Measurements from ENCODE around the gene DOCK11. TPM values are rescaled to one million over a fixed set of nuclear protein-coding genes. Genes with fewer than 3 reads are reported as not detected.
"Not testable (repeated sequence)": the region's sequence is repeated elsewhere in the genome, so short reads cannot be mapped to it uniquely, and the experiment has no call there.

The DOCK11 gene
- 10 to 100 TPM; 57.1 to 63.1 TPM for total RNA-seq

DNA sequence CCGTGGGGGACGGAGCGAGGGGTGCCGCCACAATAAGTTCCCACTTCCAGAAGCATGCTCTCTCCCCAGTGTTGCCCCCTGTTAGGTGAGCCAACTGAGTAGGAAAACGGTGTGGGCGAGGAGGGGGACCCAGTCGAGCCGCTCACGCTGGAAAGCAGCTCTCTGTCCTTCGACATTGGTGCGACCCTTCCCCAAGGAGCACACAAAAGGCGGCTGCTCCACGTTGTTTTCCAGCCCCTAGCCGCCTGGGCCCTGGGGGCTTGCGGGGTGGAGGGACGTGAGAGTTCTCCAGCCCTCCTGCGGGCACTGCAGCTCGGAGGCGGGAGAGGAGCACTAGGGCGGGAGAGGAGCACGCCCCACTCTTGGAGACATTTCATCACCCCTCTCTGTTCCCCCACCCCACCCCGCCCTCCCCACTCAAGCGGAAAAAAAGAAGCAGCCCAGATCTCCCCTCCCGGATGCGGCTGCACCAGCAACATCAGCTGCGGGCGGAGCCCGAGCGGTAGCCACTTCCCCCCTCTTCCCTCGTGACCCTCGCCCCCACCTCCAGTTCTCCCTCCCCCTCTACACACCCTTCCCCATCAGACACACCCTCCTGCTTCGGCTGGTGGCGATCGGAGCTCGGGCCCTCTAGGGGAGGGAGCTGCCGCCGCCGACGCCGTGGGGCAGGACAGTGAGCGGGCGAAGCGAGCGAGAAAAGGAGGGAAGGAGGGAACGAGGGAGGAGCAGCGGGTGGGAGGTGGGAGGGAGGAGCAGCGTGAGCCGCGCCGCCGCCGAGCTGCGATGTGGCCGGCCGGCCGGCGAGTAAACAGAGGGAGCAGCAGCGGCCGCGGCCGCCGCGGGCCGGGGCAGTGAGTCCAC lies at the start of gene DOCK11:
DOCK11 (plus strand) TSS at position 755 of the 861 bp plus-strand sequence. CDS start 157 bp downstream, outside the sequence.
- Mint-ChIP-seq H3K4me3 (peak within 1 kb of the TSS; percentile 99), H3K27me3 (no peaks in the 10 kb centered on the region), H3K36me3 (peaks cover 12% of the 10 kb centered on the region), H3K27ac (peak within 1 kb of the TSS; percentile 99), H3K9me3 (ENCODE audit: low read depth) (no peaks in the 10 kb centered on the region), H3K4me1 (peaks cover 23% of the 10 kb centered on the region)
- CTCF ChIA-PET = interaction anchor here (0.9 to 3.9 kb wide), 6 partner anchors 11 to 106 kb away, joined by 3 to 20 read pairs (median 8); no protein-coding TSS in a partner anchor
- peak; percentile 76 for ATAC-seq
- DNase-seq = peak; percentile 91

DNA sequence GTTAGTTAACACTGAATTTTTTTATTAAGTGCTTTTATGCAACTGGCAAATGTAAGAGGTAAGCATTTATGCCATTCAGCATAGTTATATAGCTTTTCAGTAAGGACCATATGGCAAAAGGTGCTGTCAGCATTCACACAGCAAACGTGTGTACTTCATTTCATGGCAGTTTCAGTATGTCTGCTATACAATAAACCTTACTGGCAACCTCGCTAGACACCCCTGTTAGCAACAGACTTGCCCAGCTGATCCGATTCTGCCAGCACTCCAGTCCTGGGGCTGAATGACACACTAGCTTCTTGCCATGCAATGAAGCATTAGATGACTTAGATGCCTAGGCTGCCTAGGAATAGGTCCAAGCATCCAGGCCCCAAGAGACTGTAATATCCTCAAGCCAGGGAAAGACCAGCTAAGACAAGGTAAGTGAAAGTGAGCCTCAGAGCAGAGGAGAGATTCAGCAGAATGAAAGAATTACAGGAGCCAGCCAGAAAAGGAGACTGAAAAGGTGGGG lies 47.3 kb upstream of the DOCK11 start:
- Mint-ChIP-seq H3K9me3 (ENCODE audit: low read depth) (no peaks in the 10 kb centered on the region), H3K27ac (no peak overlapping the region), H3K27me3 (no peaks in the 10 kb centered on the region), H3K4me1 (no peaks in the 10 kb centered on the region), H3K36me3 (peaks cover 11% of the 10 kb centered on the region), H3K4me3 (no peak overlapping the region)
- ATAC-seq (no peak), DNase-seq (no peak)
- CTCF ChIA-PET = no interaction called here

DNA sequence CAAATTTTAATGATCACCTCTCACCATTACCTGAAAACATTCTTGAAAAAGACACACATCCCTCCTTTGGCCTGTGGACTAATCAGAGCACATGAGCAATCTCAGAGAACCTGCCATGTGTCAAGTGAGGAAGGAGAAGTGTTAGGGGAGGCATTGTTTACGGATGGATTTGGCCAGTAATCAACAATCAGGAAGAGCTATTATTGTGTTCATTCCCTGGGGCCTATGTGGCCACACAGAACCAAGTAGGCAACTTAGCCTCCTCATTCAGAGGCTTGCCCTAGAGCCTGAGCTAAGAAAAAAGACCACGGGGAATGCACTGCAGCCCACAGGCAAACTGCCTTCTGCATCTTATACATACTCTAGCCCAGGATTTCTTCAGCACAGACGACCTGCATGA lies 40.6 kb upstream of the DOCK11 start:
- Mint-ChIP-seq H3K27ac (no peak overlapping the region), H3K4me1 (peaks cover 4% of the 10 kb centered on the region), H3K9me3 (ENCODE audit: low read depth) (no peaks in the 10 kb centered on the region), H3K4me3 (no peak overlapping the region), H3K36me3 (peaks cover 9% of the 10 kb centered on the region), H3K27me3 (no peaks in the 10 kb centered on the region)
- no peak for ATAC-seq
- CTCF ChIA-PET = no interaction called here
- no peak for DNase-seq

DNA sequence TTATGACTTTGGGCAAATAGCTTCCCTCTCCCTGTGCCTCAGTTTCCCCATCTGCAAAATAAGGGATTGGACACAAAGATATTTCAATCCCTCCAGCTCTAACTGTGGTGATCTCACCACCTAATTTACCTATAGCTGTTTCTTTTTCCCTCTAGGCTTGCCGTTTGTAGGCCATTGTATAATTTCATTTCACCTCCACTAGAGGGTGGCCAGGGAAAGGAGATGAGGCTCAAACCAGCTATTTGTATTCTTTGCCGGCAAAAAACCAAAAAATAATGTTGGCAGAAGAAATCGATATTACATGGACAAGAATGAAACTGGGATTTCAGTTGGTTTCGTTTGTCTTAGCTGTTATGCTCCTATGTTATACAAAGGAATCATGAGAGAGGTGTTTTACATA lies 36.1 kb upstream of the DOCK11 start:
- DNase-seq = peak; percentile 39

DNA sequence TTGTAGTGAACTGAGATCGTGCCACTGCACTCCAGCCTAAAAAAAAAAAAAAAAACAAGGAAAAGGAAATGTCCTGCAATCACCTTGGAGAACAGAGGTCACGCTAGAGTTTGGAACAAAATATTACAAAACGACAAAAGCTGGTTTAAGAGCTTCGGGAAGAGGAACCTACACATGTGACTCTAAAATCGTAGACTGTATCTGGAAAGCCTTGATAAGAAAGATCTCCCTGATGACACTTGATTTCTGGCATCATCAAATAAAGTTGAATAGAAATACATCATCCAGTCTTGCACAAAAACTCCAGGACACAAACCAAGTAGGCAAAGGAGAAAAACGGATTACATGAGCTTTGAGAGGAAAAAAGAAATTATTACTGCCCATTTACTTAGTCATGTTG lies 31.1 kb upstream of the DOCK11 start:
- Mint-ChIP-seq H3K27me3 (no peaks in the 10 kb centered on the region), H3K36me3 (no peaks in the 10 kb centered on the region), H3K4me1 (peaks cover 2% of the 10 kb centered on the region), H3K27ac (no peak overlapping the region), H3K9me3 (ENCODE audit: low read depth) (no peaks in the 10 kb centered on the region), H3K4me3 (no peak overlapping the region)
- ATAC-seq = no peak
- no peak for DNase-seq
- CTCF ChIA-PET = no interaction called here

More for the DNA sequence above, 36.1 kb upstream of the DOCK11 start:
- peak; percentile 69 for ATAC-seq
- no peak overlapping the region for H3K27ac Mint-ChIP-seq
- no peaks in the 10 kb centered on the region for H3K36me3 Mint-ChIP-seq
- CTCF ChIA-PET = interaction anchor here (0.8 to 2.2 kb wide), 9 partner anchors 12 to 141 kb away, joined by 3 to 24 read pairs (median 3); partner anchors contain the start of gene DOCK11
- no peaks in the 10 kb centered on the region for H3K27me3 Mint-ChIP-seq
- H3K4me3 Mint-ChIP-seq = no peak overlapping the region
- no peaks in the 10 kb centered on the region for H3K9me3 Mint-ChIP-seq (ENCODE audit: low read depth)
- H3K4me1 Mint-ChIP-seq = peaks cover 4% of the 10 kb centered on the region

DNA sequence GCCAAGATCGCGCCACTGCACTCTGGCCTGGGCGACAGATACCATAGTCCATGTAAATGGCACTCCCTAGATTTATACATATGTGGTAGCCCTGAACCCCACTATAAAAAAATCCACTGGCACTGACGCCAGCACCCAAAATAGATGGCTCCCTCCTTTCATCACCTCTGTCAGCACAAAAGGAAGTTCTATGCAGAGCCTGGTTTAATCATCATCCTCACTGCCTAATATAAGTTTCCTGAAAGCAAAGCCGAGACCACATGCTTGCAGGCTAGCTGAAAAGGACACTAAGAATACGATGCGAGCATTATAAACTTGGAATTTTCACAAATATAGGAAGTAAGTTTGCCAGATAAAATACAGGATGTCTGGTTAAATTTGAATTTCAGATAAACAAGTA lies 27.5 kb upstream of the DOCK11 start:
- ATAC-seq (no peak), DNase-seq (no peak)

DNA sequence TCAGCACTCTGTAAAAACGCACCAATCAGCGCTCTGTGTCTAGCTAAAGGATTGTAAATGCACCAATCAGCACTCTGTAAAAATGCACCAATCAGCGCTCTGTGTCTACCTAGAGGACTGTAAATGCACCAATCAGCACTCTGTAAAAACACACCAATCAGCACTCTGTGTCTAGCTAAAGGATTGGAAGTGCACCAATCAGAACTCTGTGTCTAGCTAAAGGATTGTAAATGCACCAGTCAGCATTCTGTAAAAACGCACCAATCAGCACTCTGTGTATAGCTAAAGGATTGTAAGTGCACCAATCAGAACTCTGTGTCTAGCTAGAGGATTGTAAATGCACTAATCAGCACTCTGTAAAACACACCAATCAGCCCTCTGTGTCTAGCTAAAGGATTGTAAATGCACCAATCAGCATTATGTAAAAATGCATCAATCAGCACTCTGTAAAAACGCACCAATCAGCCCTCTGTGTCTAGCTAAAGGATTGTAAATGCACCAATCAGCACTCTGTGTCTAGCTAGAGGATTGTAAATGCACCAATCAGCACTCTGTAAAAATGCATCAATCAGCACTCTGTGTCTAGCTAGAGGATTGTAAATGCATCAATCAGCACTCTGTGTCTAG lies 24.8 kb upstream of the DOCK11 start:
- H3K27ac Mint-ChIP-seq; H3K36me3 Mint-ChIP-seq; H3K4me1 Mint-ChIP-seq; DNase-seq; H3K4me3 Mint-ChIP-seq; H3K9me3 Mint-ChIP-seq (ENCODE audit: low read depth); H3K27me3 Mint-ChIP-seq; ATAC-seq: not testable (repeated sequence)
- CTCF ChIA-PET = interaction anchor here (0.9 to 2.3 kb wide), 2 partner anchors 11 to 131 kb away, joined by 3 to 5 read pairs; no protein-coding TSS in a partner anchor

More for the DNA sequence above, 27.5 kb upstream of the DOCK11 start:
- Mint-ChIP-seq H3K4me1 (no peaks in the 10 kb centered on the region), H3K27me3 (no peaks in the 10 kb centered on the region), H3K4me3 (no peak overlapping the region), H3K27ac (no peak overlapping the region), H3K9me3 (ENCODE audit: low read depth) (no peaks in the 10 kb centered on the region), H3K36me3 (no peaks in the 10 kb centered on the region)
- CTCF ChIA-PET = no interaction called here

DNA sequence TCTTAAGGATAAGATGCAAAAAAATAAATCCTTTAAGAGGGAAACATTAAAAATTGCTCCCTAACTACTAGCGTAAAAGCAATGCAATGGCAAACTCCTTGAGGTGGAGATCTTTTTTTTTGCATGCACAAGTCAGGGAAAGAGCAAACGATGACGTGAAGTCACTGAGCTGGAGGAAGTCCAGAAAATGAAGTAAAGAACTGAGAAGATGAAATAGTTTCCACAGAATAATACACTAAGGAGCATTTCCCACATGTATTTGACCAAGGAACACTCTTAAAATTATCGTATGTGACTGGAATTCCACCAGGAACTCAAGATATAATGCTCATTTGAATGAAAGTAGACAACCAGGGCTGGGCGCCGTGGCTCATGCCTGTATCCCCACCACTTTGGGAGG lies 21.0 kb upstream of the DOCK11 start:
- ATAC-seq (no peak), DNase-seq (no peak)
- Mint-ChIP-seq H3K9me3 (ENCODE audit: low read depth) (no peaks in the 10 kb centered on the region), H3K4me3 (no peak overlapping the region), H3K36me3 (no peaks in the 10 kb centered on the region), H3K4me1 (no peaks in the 10 kb centered on the region), H3K27me3 (no peaks in the 10 kb centered on the region), H3K27ac (no peak overlapping the region)
- CTCF ChIA-PET = no interaction called here

DNA sequence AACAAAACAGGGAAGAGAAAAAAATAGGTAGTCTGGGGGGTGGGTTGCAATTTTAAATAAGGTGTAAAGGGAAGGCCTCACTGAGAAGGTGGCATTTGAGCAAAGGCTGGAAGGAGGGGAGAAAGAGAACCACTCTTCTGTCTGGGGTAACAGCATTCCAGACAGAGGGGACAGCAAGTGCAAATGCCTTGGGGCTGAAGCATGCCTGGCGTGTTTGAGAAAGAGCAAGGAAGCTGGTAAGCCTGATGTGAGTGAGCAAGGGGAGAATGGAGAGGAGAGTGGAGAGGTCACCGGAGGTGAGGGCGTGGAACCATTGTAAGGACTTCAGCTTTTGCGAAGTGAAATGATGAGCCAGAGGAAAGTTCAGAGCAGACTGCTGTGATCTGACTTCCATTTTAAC lies 19.7 kb upstream of the DOCK11 start:
- Mint-ChIP-seq H3K27me3 (no peaks in the 10 kb centered on the region), H3K36me3 (no peaks in the 10 kb centered on the region), H3K9me3 (ENCODE audit: low read depth) (no peaks in the 10 kb centered on the region), H3K4me1 (no peaks in the 10 kb centered on the region), H3K4me3 (no peak overlapping the region), H3K27ac (no peak overlapping the region)
- CTCF ChIA-PET = no interaction called here
- DNase-seq (no peak), ATAC-seq (no peak)

DNA sequence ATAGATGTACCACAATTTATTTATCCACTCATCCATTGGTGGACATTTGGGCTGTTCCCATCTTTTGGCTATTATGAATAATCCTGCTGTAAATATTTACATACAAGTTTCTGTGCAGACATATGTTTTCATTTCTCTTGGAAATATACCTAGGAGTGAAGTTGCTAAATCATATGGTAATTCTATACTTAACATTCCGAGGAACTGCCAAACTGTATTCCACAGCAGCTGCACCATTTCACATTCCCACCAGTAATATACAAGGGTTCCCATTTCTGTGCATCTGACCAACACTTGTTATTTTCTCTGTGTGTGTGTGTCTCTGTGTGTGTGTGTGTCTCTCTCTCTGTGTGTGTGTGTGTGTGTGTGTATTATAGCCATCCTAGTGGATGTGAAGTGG lies 15.4 kb upstream of the DOCK11 start:
- Mint-ChIP-seq H3K36me3 (no peaks in the 10 kb centered on the region), H3K4me1 (no peaks in the 10 kb centered on the region), H3K27ac (no peak overlapping the region), H3K4me3 (no peak overlapping the region), H3K9me3 (ENCODE audit: low read depth) (no peaks in the 10 kb centered on the region), H3K27me3 (no peaks in the 10 kb centered on the region)
- CTCF ChIA-PET = no interaction called here
- ATAC-seq = no peak
- no peak for DNase-seq

DNA sequence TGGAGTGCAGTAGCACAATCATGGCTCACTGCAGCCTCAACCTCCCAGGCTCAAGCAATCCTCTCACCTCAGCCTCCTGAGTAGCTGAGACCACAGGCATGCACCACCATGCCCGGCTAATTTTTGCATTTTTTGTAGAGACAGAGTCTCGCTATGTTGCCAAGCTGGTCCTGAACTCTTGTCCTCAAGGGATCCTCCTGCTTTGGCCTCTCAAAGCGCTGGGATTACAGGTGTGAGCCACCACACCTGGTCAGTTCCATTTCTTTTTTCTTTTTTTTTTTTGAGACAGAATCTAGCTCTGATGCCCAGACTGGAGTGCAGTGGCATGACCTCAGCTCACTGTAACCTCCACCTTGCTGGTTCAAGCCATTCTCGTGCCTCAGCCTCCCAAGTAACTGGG lies 13.2 kb upstream of the DOCK11 start:
- ATAC-seq; H3K9me3 Mint-ChIP-seq (ENCODE audit: low read depth); H3K36me3 Mint-ChIP-seq; DNase-seq; CTCF ChIA-PET; H3K4me3 Mint-ChIP-seq; H3K27ac Mint-ChIP-seq; H3K27me3 Mint-ChIP-seq; H3K4me1 Mint-ChIP-seq: not testable (repeated sequence)

DNA sequence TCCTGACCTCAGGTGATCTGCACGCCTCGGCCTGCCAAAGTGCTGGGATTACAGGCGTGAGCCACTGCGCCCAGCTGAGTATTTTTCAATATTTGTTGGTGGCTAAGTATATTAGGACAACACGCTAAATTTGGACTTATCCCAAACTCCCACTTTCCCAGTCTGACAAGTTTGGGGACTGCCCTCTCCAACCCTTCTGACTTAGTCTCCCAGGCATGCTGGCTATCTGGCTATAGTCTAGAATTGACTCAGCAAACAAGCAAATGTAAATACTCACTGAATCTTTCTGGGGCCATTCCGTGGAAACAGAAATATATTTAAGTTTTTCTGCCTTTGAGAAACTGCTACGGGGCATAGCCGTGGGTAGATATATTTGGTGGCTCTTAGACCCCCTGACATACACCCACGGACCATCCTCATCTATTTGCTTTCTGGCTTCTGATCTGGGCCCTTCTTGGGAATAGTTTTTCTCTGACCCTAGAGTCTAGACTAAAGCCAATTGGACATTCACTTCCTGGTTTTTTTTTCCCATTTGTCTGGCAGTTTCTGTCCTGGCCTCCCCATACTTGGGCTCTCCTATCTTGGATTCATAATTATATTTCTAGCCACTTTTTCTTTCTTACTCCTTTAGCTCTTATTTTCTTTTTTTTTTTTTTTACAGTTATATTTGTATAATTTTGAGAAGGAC lies 11.3 kb upstream of the DOCK11 start:
- no peak overlapping the region for H3K27ac Mint-ChIP-seq
- no peak for DNase-seq
- CTCF ChIA-PET = interaction anchor here (0.7 kb wide), 1 partner anchor 25 kb away, joined by 3 read pairs; no protein-coding TSS in a partner anchor

DNA sequence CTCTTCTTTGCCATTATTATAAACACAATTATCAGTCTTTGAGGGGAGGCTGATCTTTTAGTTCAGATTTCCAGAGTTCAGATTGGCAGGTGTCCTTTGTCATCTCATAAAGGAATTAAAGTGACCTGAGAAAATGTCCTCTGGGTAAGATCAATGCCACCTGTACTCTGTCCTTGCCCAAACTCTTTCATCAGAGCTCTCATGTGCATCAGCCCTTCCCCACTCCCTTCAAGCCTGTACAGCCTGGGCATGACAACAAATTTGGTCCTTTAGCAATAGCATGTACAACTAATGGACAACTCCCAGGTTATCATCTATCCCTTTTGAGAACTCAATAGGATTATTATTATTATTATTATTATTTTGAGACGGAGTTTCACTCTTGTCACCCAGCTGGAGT lies 8.9 kb upstream of the DOCK11 start:
- not testable (repeated sequence) for H3K36me3 Mint-ChIP-seq; H3K9me3 Mint-ChIP-seq (ENCODE audit: low read depth); ATAC-seq; H3K4me1 Mint-ChIP-seq; H3K27me3 Mint-ChIP-seq; H3K27ac Mint-ChIP-seq; H3K4me3 Mint-ChIP-seq; DNase-seq
- CTCF ChIA-PET = interaction anchor here (0.8 kb wide), 1 partner anchor 115 kb away, joined by 3 read pairs; no protein-coding TSS in a partner anchor

More for the DNA sequence above, 11.3 kb upstream of the DOCK11 start:
- H3K4me3 Mint-ChIP-seq = no peak overlapping the region
- no peaks in the 10 kb centered on the region for H3K4me1 Mint-ChIP-seq
- no peaks in the 10 kb centered on the region for H3K36me3 Mint-ChIP-seq
- no peak for ATAC-seq
- H3K27me3 Mint-ChIP-seq = no peaks in the 10 kb centered on the region
- H3K9me3 Mint-ChIP-seq (ENCODE audit: low read depth) = no peaks in the 10 kb centered on the region

All from activated CD8-positive, alpha-beta memory T cell treated with anti-CD3 and anti-CD28 coated beads, Interleukin-2, amount 10 ng/mL, durations not matched to agents 7 days and 5 days (primary cell).